ENCODE data around the gene KLK8. TPM values are rescaled to one million over a fixed set of nuclear protein-coding genes. Genes with fewer than 3 reads are reported as not detected.
"Not testable (repeated sequence)": the region's sequence is repeated elsewhere in the genome, so short reads cannot be mapped to it uniquely, and the experiment has no call there.

Gene KLK8
- total RNA-seq, 1 experiment from 2014 or later, result 6.4 TPM

DNA sequence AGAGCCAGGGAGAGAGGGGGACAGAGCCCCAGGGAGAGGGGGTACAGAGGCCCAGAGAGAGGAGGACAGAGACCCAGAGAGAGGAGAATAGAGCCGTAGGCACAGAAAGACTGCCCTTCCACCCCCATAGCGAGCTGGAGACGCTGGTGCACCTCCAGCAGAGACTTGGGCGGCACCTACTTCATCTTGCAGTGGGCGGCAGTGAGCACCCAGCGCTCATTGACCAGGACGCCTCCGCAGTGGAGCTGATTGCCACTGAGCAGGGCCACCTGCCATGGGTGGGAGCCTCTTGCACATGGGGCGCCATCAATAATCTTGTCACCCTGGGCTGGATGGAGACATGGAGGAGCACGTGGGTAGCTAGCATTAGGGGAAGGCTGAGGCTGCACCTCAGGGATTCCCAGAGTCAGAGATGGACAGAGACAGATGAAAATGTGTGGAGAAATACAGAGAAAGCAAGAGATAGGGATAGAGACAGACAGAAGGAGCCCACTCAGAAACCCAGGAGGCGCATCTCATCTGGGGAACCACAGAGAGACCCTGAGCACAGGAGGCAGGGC, 19.7 kb downstream of the KLK8 start:
- DNase-seq, result no peak
- H3K36me3 ChIP-seq (replicated peaks; ENCODE audit: control insufficient read depth, insufficient read depth, low read length), result no peaks in the 10 kb centered on the region
- H3K4me3 ChIP-seq (ENCODE audit: insufficient read depth, low read depth, low read length), result no peak overlapping the region
- H3K27me3 ChIP-seq (ENCODE audit: control insufficient read depth, insufficient read depth, low read length), result peaks cover 16% of the 10 kb centered on the region

DNA sequence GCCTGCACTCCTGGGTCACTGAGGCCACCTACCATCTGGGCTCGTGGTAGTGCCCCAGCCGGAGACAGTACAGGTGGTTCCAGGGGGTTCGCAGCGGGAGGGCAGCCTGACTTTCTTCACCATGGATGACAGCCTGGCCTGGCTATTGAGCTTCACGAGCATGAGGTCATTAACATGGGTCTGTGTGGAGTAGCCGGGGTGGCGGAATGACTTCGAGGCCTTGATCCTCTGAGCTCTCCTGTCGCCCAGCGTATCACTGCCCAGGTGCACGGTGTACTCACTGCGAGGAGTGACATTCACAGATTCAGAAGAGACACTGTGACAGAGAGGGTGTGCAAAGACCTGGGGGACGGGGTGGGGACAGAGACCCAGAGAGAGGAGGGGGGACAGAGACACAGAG, 21.2 kb downstream of the KLK8 start:
- DNase-seq, result no peak
- Histone ChIP-seq H3K36me3 (replicated peaks; ENCODE audit: control insufficient read depth, insufficient read depth, low read length) (no peaks in the 10 kb centered on the region), H3K27me3 (ENCODE audit: control insufficient read depth, insufficient read depth, low read length) (peaks cover 15% of the 10 kb centered on the region; the same call in 1 of the 2 replicates), H3K4me3 (ENCODE audit: insufficient read depth, low read depth, low read length) (no peak overlapping the region)

DNA sequence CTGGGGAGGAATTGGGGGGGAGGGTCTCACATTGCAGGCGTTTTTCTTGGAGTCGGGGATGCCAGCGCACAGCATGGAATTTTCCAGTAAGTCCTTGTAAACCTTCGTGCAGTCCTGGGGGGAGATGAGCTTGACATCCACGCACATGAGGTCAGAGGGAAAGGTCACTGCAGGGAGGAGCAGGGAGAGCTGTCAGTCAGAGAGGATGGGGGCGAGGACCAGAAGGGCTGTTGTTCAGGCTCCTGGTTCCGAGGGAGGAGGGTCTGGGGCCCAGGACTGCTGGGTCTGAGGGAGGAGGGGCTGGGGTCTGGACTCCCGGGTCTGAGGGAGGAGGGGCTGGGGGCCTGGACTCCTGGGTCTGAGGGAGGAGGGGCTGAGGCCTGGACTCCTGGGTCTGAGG, 21.6 kb downstream of the KLK8 start:
- Histone ChIP-seq H3K27me3 (ENCODE audit: control insufficient read depth, insufficient read depth, low read length) (peaks cover 15% of the 10 kb centered on the region; the same call in 1 of the 2 replicates), H3K36me3 (replicated peaks; ENCODE audit: control insufficient read depth, insufficient read depth, low read length) (no peaks in the 10 kb centered on the region), H3K4me3 (ENCODE audit: insufficient read depth, low read depth, low read length) (no peak overlapping the region)
- peak; percentile 61 for DNase-seq

DNA sequence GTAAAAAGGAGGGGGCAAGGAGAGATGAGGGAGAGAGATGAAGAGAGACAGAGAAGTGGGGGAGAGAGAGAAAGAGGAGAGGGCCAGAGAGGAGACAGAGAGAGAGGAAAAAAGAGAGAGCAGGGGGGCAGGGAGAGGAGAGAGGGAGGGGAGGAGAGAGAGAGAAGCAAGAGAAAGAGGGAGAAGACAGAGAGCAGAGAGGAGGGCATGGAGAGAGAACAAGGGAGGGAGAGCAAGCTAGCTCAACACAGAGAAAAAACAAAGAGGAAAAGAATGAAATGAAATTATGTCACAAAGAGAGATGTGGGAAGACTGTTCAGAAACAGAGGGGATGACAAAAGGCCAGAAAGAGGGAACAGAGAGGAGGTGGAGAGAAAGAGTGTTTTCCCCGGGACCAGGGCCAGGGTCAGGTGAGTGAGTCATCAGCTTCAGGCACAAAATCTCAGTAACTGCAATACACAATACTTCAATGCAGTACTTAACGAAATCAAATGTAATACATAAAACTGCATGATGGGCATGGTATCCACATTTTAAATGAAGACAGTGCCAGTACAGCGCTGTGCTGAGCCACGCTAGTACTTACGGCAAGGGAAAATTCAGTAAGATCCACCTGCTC, 22.5 kb downstream of the KLK8 start:
- no peak for DNase-seq
- H3K36me3 ChIP-seq (replicated peaks; ENCODE audit: control insufficient read depth, insufficient read depth, low read length), result no peaks in the 10 kb centered on the region
- H3K27me3 ChIP-seq (ENCODE audit: control insufficient read depth, insufficient read depth, low read length), result peaks cover 9% of the 10 kb centered on the region; the same call in 1 of the 2 replicates
- H3K4me3 ChIP-seq (ENCODE audit: insufficient read depth, low read depth, low read length), result no peak overlapping the region

DNA sequence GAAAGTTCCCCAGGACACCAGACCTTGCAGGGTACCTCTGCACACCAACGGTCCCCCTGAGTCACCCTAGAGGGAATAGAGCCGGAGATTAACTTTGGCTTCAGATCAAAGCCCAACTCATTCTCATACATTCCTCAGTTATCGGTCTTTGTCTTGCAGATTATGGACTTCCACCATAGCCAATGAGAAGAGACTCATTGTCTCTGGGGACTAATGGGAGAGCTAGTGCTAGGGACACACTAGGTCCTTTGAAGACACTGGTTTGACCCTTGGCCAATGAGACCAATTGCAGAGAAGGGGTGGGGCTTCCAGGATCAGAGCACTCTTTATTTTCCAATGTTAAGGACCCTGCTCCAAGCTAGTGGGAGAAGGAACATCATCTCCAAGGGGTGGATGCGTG, 23.8 kb downstream of the KLK8 start:
- H3K4me3 ChIP-seq (ENCODE audit: insufficient read depth, low read depth, low read length), result no peak overlapping the region
- peaks cover 4% of the 10 kb centered on the region; the same call in 1 of the 2 replicates for H3K27me3 ChIP-seq (ENCODE audit: control insufficient read depth, insufficient read depth, low read length)
- no peaks in the 10 kb centered on the region for H3K36me3 ChIP-seq (replicated peaks; ENCODE audit: control insufficient read depth, insufficient read depth, low read length)
- no peak for DNase-seq

DNA sequence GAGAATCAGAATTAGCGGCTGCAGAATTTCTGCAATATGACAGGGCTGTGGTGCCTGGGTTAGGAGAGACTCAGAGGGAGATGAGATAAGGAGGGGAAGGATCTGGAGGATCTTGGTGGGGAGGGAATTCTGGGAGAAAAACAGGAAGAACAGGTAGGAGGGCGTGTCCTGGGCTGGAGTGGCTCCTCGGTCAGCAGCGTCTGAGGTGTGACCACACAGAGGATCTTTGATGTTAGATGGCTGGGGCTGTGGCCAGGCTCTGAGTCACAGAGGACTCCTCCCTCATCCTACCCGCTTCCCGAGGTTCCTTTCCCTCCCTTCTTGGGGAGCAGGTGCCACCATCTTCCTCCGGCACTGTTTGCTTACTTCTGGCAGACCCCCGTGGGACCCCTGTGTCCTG, 25.6 kb downstream of the KLK8 start:
- Histone ChIP-seq H3K27me3 (ENCODE audit: control insufficient read depth, insufficient read depth, low read length) (no peaks in the 10 kb centered on the region), H3K4me3 (ENCODE audit: insufficient read depth, low read depth, low read length) (no peak overlapping the region), H3K36me3 (replicated peaks; ENCODE audit: control insufficient read depth, insufficient read depth, low read length) (no peaks in the 10 kb centered on the region)
- peak; percentile 80 for DNase-seq

DNA sequence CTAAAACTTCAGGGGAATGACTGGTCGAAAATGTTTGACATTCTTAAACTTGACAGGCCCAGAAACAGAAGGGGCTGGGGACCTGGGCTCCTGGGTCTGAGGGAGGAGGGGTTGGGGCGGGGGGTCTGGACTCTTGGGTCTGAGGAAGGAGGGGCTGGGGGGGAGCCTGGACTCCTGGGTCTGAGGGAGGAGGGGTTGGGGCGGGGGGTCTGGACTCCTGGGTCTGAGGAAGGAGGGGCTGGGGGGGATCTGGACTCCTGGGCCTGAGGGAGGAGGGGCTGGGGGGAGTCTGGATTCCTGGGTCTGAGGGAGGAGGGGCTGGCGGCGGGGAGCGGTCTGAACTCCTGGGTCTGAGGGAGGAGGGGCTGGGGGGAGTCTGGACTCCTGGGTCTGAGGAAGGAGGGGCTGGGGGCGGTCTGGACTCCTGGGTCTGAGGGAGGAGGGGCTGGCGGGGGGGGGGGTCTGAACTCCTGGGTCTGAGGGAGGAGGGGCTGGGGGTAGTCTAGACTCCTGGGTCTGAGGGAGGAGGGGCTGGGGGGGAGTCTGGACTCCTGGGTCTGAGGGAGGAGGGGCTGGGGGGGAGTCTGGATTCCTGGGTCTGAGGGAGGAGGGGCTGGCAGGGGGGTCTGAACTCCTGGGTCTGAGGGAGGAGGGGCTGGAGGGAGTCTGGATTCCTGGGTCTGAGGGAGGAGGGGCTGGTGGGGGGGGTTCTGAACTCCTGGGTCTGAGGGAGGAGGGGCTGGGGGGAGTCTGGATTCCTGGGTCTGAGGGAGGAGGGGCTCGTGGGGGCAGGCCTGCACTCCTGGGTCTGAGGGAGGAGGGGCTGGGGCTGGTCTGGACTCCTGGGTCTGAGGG, 26.5 kb downstream of the KLK8 start:
- Histone ChIP-seq H3K4me3 (ENCODE audit: insufficient read depth, low read depth, low read length) (no peak overlapping the region), H3K27me3 (ENCODE audit: control insufficient read depth, insufficient read depth, low read length) (no peaks in the 10 kb centered on the region), H3K36me3 (replicated peaks; ENCODE audit: control insufficient read depth, insufficient read depth, low read length) (no peaks in the 10 kb centered on the region)
- DNase-seq, result no peak

DNA sequence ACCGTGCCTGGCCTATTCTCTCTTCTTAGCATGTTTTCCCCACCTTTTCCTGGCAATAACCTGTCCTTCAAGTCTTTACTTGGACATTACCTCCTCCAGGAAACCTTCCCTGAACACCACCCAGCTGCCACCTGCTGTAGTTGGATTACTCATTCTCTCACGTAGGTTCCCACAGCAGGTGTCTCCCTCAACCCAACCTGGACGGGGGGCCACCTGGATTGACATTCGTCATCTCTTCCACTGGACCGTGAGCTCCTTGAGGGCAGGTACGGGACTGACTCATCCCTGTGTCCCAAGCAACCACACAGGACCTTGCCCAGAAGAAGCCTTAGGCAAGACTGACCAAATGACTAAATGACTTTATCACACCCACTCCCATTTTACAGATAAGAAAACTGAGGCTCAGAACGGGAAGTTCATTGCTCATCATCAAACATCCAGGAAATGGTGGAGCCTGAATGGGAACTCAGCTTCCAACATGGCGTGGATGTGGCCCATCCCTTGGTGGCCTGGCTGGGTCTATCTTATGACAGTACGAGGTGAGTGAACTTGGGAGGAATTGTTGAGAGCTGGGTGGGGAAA, 28.5 kb downstream of the KLK8 start:
- Histone ChIP-seq H3K27me3 (ENCODE audit: control insufficient read depth, insufficient read depth, low read length) (no peaks in the 10 kb centered on the region), H3K4me3 (ENCODE audit: insufficient read depth, low read depth, low read length) (no peak overlapping the region), H3K36me3 (replicated peaks; ENCODE audit: control insufficient read depth, insufficient read depth, low read length) (no peaks in the 10 kb centered on the region)
- no peak for DNase-seq

DNA sequence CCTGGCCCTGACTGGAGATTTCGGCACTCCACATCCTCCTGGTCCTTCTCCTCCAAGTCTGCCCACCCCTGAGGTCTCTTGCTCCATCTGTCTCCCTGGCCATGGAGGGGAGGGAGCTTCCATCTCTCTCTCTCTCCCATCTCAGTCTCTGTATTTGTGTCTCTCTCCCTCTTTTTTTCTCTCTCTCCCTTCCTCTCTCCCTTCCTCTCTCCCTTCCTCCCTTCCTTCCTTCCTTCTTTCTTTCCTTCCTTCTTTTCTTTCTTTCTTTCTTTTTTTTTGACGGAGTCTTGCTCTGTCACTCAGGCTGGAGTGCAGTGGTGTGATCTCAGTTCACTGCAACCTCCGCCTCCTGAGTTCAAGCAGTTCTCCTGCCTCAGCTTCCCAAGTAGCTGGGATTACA, 31.6 kb downstream of the KLK8 start:
- H3K27me3 ChIP-seq (ENCODE audit: control insufficient read depth, insufficient read depth, low read length); DNase-seq; H3K36me3 ChIP-seq (replicated peaks; ENCODE audit: control insufficient read depth, insufficient read depth, low read length); H3K4me3 ChIP-seq (ENCODE audit: insufficient read depth, low read depth, low read length): not testable (repeated sequence)

DNA sequence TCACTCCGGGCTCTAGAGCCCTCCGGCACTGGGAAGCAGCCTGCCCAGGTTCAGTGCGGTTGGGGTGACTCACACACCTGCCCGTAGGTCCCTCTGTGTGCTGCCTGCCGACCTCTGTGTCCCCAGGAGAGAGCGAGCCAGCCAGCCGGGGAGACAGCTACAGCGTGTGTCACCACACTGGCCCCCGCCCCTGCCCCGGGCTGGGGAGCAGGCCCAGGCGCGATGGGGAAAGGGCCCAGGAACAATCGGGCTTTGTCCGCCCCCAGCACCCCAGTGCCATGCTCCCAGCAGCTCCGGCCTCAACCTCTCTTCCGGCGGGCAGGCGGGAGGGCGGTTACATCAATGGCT, 32.0 kb downstream of the KLK8 start, which contains the start of gene KLK6:
Gene KLK6, minus strand, starts transcription at position 179 of the 348 bp plus-strand sequence. CDS start 1,487 bp downstream, outside the sequence.
- Histone ChIP-seq H3K27me3 (ENCODE audit: control insufficient read depth, insufficient read depth, low read length) (no peaks in the 10 kb centered on the region), H3K4me3 (ENCODE audit: insufficient read depth, low read depth, low read length) (no peak within 1 kb of the TSS), H3K36me3 (replicated peaks; ENCODE audit: control insufficient read depth, insufficient read depth, low read length) (no peaks in the 10 kb centered on the region)
- peak; percentile 61 for DNase-seq

DNA sequence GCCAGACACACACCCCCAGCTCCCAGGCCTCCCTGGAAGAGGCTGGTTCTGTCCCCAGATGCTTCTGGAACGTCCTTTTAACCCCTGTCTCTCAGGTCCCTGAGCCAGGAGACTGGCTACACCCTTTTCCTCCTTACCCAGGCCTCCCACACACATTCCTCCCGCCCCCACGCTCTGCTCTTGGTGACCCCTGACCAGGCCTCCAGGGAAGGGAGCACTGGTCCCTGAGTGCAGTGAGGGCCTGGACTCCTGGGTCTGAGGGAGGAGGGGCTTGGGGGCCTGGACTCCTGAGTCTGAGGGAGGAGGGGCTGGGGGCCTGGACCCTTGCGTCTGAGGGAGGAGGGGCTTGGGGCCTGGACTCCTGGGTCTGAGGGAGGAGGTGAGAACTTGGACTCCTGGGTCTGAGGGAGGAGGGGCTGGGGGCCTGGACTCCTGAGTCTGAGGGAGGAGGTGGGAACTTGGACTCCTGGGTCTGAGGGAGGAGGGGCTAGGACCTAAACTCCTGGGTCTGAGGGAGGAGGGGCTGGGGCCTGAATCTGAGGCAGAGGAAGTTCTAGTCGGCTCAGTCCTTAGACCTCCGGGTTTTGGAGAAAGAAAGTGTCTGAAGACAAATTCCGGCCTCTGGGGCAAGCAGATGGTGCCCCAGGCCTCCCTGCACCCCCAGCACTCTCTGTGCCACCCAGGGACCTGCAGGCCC, 32.5 kb downstream of the KLK8 start:
- Histone ChIP-seq H3K27me3 (ENCODE audit: control insufficient read depth, insufficient read depth, low read length) (no peaks in the 10 kb centered on the region), H3K36me3 (replicated peaks; ENCODE audit: control insufficient read depth, insufficient read depth, low read length) (no peaks in the 10 kb centered on the region), H3K4me3 (ENCODE audit: insufficient read depth, low read depth, low read length) (no peak overlapping the region)
- peak; percentile 53 for DNase-seq

DNA sequence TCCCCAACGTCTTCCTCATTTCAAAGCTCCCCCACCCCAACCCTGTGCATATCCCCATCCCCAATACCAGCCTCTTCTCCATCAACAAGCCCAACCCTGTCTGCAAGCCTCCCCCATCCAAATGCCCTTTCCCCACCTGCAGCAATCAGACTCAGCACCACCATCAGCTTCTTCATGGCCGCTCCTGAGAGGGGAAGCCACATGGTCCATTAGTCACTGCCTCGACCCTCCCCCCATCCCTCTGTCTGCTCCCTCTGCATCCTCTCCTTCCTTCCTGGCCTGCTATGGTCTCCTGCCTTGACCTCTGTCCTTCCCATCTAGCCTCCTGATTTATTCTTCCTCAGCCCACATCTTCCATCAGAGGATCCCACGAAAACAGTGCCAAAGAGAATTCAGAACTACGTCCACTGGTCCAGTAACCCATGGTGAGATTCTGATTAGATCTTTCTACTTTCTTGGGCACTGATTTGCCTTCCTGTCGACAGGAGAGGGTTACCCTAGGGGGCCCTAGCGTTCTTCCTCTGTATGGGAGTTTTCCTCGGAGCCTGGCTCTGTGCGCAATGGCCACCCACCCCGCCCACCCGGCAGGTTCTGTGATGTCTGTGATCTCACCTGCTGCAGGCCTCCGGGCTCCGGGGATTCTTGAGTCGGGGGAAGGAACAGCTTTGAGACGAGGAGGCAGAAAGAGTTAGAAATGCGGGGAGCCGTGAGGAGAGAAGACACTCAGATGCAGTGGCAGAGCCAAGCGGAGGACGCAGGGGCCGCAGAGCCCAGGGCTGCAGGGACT, 33.3 kb downstream of the KLK8 start:
- DNase-seq, result peak; percentile 65
- H3K36me3 ChIP-seq (replicated peaks; ENCODE audit: control insufficient read depth, insufficient read depth, low read length), result no peaks in the 10 kb centered on the region
- no peak overlapping the region for H3K4me3 ChIP-seq (ENCODE audit: insufficient read depth, low read depth, low read length)
- H3K27me3 ChIP-seq (ENCODE audit: control insufficient read depth, insufficient read depth, low read length), result no peaks in the 10 kb centered on the region

DNA sequence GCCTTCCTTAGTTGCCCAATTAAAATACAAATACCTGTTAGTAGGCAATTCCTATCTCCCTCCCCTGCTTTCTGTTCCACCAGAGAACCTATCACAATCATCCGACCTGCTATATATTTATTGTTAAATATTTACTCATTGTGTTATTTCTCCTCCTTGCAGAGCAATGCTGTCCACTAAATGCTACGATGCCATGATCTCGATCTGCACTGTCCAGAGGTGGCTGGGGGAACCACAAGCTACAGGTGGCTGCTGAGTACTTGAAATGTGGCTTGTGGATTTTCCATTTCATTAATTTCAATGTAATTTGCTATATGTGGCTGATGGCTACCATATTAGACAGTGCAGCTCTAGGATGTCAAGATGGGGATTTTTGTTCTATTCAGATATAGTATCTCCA, 37.1 kb downstream of the KLK8 start:
- Histone ChIP-seq H3K27me3 (ENCODE audit: control insufficient read depth, insufficient read depth, low read length) (no peaks in the 10 kb centered on the region; the same call in 1 of the 2 replicates), H3K36me3 (replicated peaks; ENCODE audit: control insufficient read depth, insufficient read depth, low read length) (no peaks in the 10 kb centered on the region), H3K4me3 (ENCODE audit: insufficient read depth, low read depth, low read length) (no peak overlapping the region)
- no peak for DNase-seq

DNA sequence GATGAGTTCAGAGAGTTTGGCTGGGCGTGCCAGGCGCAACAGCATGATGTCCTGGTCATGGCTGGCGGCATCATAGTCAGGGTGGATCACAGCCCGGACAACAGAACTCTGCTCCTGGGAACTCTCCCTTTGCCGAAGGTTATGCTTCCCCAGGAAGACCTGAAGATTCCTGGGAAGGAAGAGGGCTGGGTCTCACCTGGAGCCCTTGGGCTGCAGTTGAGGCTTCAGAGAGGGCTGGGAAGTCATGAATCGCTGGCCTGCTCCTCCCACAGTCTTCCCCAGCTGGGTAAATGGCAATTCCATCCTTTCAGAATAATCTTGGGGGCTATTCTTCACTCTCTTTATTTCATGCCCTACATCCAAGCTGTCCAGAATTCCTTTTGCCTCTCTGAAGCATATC, 38.0 kb downstream of the KLK8 start:
- no peaks in the 10 kb centered on the region; the same call in 1 of the 2 replicates for H3K27me3 ChIP-seq (ENCODE audit: control insufficient read depth, insufficient read depth, low read length)
- H3K36me3 ChIP-seq (replicated peaks; ENCODE audit: control insufficient read depth, insufficient read depth, low read length), result no peaks in the 10 kb centered on the region
- H3K4me3 ChIP-seq (ENCODE audit: insufficient read depth, low read depth, low read length), result no peak overlapping the region
- no peak for DNase-seq
